Measurements from ENCODE around the gene ATG7. TPM values are rescaled to one million over a fixed set of nuclear protein-coding genes. Genes with fewer than 3 reads are reported as not detected.

Gene ATG7
- total RNA-seq, 2 experiments from 2014 or later, result 26.4 to 28.6 TPM

DNA sequence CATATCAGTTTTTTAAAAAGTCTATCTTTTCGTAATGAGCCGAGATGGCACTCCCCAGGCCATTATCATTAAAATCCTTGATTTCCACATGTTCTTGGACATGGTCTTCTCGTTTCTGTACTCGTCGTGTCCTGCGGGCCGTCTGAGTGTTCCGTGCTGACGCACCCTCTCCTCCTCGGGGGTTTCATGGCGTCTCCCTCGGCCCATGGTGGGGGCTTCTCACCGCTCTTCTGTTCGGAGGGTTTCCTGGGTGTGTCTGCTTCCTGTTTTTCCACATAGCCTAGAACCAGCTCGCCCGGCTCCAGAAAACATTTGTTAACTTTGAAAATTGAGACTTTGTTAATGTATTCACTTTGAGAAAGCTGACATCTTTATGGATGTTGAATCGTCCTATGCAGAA, 278.8 kb downstream of the ATG7 start:
- Mint-ChIP-seq H3K36me3 (peaks cover 28% of the 10 kb centered on the region), H3K4me1 (no peaks in the 10 kb centered on the region), H3K27me3 (no peaks in the 10 kb centered on the region), H3K27ac (no peak overlapping the region), H3K9me3 (no peaks in the 10 kb centered on the region), H3K4me3 (no peak overlapping the region)
- no peak for DNase-seq
- POLR2A ChIA-PET, result no interaction called here
- no peak for ATAC-seq (ENCODE audit: low read depth)

DNA sequence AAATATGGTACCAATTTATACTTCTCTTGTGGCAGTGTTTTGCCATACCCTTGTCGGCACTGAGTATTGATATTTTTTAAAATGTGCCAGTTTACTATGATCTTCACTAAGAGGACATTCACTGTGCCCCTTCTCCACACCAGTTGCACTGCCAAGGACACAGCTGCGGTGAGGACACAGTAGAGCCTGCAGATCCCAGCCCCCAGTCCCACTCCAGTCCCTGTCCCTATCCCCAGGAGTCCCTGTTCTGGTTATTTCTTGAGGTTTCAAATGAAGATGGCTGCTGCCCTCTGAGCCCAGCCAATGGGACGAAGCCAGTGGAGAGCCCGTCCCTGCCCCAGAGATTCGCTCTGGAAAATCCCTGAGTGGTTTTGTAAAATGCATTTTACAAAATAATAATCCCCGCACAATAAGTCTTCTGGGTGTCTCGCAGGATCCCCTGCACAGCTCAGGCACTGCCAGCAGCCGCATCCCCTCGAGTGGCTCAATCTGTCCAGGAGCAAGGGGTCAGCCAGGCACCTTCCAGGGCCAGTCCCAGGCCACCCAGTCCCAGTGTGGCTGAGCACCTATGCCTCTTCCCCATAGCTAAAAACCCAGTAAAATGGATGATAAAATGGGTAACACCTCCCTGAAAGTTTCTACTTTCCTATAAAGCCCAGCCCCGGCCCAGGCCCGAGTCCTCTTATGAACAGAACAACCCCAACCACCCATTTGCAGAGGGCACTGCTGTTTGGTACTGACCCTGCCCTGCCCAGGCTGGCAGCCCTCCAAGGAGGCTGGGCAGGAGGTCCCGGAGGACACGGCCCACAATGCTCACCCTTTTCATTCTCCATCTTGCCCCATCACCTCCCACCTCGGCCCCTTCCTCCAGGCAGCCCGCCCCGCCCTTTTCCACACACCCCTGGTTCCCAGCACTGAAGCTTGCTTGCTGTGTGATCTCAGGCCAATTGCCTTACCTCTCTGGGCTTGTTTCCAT, 280.4 kb downstream of the ATG7 start:
- Mint-ChIP-seq H3K9me3 (no peaks in the 10 kb centered on the region), H3K4me1 (peaks cover under 1% of the 10 kb centered on the region), H3K27ac (no peak overlapping the region), H3K4me3 (no peak overlapping the region), H3K27me3 (no peaks in the 10 kb centered on the region), H3K36me3 (peaks cover 29% of the 10 kb centered on the region)
- no peak for ATAC-seq (ENCODE audit: low read depth)
- DNase-seq, result no peak
- POLR2A ChIA-PET, result no interaction called here

GRCh38 chr3:11553436-11554235, 281.4 kb downstream of the ATG7 start:
- Mint-ChIP-seq H3K4me1 (peaks cover 3% of the 10 kb centered on the region), H3K36me3 (peaks cover 29% of the 10 kb centered on the region), H3K27ac (no peak overlapping the region), H3K27me3 (no peaks in the 10 kb centered on the region), H3K9me3 (no peaks in the 10 kb centered on the region), H3K4me3 (no peak overlapping the region)
- ATAC-seq (ENCODE audit: low read depth) (no peak), DNase-seq (no peak)
- POLR2A ChIA-PET, result no interaction called here

GRCh38 chr3:11554236-11554610, 282.0 kb downstream of the ATG7 start:
- no peak for ATAC-seq (ENCODE audit: low read depth)

DNA sequence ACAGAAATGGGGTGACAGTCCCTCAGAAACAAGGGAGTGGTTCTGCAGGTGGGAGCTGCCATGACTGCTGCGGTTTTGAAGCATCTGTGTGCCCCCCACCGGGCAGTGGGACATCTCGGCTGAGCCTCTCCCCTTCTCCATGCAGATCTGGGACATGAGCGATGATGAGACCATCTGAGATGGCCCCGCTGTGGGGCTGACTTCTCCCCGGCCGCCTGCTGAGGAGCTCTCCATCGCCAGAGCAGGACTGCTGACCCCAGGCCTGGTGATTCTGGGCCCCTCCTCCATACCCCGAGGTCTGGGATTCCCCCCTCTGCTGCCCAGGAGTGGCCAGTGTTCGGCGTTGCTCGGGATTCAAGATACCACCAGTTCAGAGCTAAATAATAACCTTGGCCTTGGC, 282.5 kb downstream of the ATG7 start:
- DNase-seq (no peak), ATAC-seq (ENCODE audit: low read depth) (no peak)
- H3K27me3 Mint-ChIP-seq, result no peaks in the 10 kb centered on the region
- peaks cover 3% of the 10 kb centered on the region for H3K4me1 Mint-ChIP-seq
- peaks cover 29% of the 10 kb centered on the region for H3K36me3 Mint-ChIP-seq
- no peak overlapping the region for H3K4me3 Mint-ChIP-seq
- H3K9me3 Mint-ChIP-seq, result no peaks in the 10 kb centered on the region
- POLR2A ChIA-PET, result no interaction called here
- no peak overlapping the region for H3K27ac Mint-ChIP-seq

More at GRCh38 chr3:11554236-11554610, 282.0 kb downstream of the ATG7 start:
- H3K4me3 Mint-ChIP-seq, result no peak overlapping the region
- no peak overlapping the region for H3K27ac Mint-ChIP-seq
- H3K27me3 Mint-ChIP-seq, result no peaks in the 10 kb centered on the region
- H3K36me3 Mint-ChIP-seq, result peaks cover 29% of the 10 kb centered on the region
- peaks cover 3% of the 10 kb centered on the region for H3K4me1 Mint-ChIP-seq
- no peak for DNase-seq
- H3K9me3 Mint-ChIP-seq, result no peaks in the 10 kb centered on the region
- POLR2A ChIA-PET, result no interaction called here

- POLR2A ChIA-PET, result no interaction called here
- Mint-ChIP-seq H3K9me3 (no peaks in the 10 kb centered on the region), H3K4me1 (peaks cover 3% of the 10 kb centered on the region), H3K27ac (no peak overlapping the region), H3K4me3 (no peak overlapping the region), H3K36me3 (peaks cover 29% of the 10 kb centered on the region), H3K27me3 (no peaks in the 10 kb centered on the region)
- DNase-seq (no peak), ATAC-seq (ENCODE audit: low read depth) (no peak)
Measured at GRCh38 chr3:11555211-11555782, 283.1 kb downstream of the ATG7 start.

GRCh38 chr3:11555881-11556633, 283.9 kb downstream of the ATG7 start:
- Mint-ChIP-seq H3K4me1 (peaks cover 3% of the 10 kb centered on the region), H3K4me3 (no peak overlapping the region), H3K27ac (peak overlapping the region; percentile 34), H3K9me3 (no peaks in the 10 kb centered on the region), H3K27me3 (no peaks in the 10 kb centered on the region), H3K36me3 (peaks cover 29% of the 10 kb centered on the region)
- POLR2A ChIA-PET, result no interaction called here
- ATAC-seq (ENCODE audit: low read depth) (no peak), DNase-seq (no peak)

DNA sequence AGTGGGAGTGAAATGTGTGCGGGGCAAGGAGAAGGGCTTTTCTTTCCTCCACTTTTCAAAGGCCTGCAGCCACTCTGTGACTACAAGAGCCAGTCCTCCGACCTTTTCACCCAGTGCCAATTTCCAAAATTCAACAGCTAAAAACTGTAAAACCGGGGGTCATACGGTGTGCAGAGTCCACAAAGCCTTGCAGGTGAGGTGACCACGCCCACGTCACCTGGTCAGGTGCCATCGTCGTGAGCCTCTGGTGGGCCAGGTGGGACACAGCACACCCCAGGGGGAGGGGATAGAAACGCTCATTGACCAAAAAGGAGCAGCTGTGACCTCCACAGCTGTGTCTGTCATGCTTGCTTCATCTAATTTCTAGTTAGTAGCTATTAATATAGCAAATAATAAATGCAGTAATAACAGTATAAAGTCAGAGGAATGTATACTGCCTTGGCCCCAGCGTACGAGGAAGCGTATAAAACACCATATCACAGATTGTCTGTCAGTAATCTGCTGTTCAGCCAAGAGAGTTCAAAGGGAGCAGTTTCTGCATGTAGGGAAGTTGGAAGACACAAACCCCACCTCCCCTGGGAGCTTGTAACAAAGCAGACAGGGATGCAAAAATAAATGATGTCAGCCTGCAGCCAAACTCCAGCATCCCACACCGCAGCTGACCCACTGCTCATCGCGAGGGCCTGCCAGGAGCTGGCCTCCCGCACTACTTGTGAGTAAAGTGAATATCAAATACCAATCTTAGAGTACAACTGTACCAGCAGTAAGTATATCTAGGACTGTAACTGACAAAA, 284.9 kb downstream of the ATG7 start:
- Mint-ChIP-seq H3K27ac (no peak overlapping the region), H3K9me3 (no peaks in the 10 kb centered on the region), H3K4me3 (no peak overlapping the region), H3K36me3 (peaks cover 27% of the 10 kb centered on the region), H3K27me3 (no peaks in the 10 kb centered on the region), H3K4me1 (peaks cover 3% of the 10 kb centered on the region)
- no peak for DNase-seq
- ATAC-seq (ENCODE audit: low read depth), result no peak
- POLR2A ChIA-PET, result no interaction called here

DNA sequence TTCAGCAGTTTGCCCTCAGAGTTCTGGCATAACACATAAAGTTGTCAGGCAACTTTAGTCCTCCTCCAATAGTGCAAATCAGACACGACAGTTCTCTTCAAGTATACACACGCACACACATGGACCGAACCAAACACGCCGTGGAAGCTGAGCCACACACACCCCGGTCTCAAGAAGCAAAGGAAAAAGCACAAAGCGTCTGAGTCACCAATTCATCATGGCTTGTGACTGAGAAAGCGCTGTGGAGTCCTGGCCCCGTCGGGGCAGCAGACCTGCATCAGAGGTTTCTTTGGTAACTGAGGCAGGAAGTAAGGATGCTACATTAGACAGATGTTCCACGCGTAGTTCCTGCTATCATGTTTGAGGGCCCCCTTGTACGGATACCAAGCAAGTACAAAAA, 285.8 kb downstream of the ATG7 start:
- ATAC-seq (ENCODE audit: low read depth), result no peak
- no peak for DNase-seq
- POLR2A ChIA-PET, result no interaction called here
- peaks cover 17% of the 10 kb centered on the region for H3K36me3 Mint-ChIP-seq
- H3K9me3 Mint-ChIP-seq, result no peaks in the 10 kb centered on the region
- no peak overlapping the region for H3K4me3 Mint-ChIP-seq
- H3K27ac Mint-ChIP-seq, result no peak overlapping the region
- no peaks in the 10 kb centered on the region for H3K27me3 Mint-ChIP-seq
- peaks cover 3% of the 10 kb centered on the region for H3K4me1 Mint-ChIP-seq

DNA sequence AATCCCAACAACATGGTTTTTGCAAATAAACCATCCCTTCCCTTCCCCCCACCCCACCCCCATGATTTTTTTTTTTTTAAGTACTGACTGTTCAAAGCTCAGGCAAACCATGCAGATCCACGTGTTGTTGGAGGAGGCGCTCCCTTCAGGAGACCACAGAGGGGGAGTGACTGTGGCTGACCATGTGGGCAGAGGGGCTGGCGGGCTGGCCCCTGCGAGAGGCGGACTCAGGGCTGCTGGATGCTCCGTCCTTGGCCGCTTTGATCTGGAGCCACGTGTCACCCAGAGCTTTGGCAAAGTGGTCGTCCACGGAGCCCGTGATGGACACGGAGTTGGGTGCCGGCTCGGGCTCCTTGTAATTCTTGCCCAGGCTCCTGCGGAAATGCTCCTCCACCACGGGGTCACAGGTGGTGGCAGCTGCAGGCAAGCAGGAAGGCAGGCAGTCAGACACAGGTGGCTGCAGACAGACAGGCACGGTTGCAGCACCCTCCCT, 286.3 kb downstream of the ATG7 start:
- ATAC-seq (ENCODE audit: low read depth), result no peak
- no peak for DNase-seq
- Mint-ChIP-seq H3K27me3 (no peaks in the 10 kb centered on the region), H3K4me3 (no peak overlapping the region), H3K36me3 (peaks cover 13% of the 10 kb centered on the region), H3K4me1 (peaks cover 3% of the 10 kb centered on the region), H3K27ac (no peak overlapping the region), H3K9me3 (no peaks in the 10 kb centered on the region)
- POLR2A ChIA-PET, result no interaction called here

DNA sequence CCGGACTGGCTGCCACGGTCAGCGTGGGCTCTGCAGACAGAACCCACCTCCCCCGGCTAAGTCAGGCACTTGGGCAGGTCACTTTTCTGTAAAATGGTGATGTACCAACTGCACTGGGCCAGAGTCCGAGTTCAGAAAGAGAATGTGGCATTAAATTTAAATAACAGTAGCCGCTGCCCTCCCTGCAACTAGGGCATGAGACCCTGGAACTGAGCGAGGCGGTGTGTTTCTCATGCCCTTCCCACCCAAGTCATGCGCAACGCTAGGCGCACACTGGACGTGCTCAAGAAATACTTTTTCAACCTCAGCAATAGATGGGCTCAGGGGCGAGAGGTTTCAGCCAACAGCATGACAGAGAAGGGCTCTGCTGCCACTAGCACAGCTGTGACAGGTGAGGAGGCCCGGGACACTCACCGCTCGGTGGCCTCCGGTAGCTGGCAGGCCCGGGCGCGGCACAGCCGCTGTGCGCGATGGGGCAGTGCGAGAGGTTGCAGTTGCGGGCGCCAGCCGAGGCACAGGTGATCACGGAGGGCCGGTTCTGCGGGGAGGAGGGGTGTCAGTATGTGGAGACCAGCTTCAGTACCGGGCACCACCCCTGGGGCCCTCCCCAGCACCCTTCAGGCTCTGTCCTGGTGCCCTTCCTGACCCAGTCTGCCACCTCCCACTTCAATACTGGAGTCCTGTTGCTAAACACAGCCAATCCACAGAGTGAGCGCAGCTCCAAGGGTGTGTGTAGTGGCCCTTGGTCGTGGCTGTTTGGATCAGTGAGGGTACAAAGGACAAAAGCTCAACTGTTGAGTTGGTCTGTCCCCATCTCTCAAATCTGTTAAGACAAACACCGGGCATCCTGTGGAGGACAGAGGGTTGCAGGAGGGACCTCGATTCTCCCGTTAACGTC, 287.0 kb downstream of the ATG7 start:
- no peak overlapping the region for H3K4me3 Mint-ChIP-seq
- peaks cover 3% of the 10 kb centered on the region for H3K4me1 Mint-ChIP-seq
- H3K9me3 Mint-ChIP-seq, result no peaks in the 10 kb centered on the region
- no peaks in the 10 kb centered on the region for H3K27me3 Mint-ChIP-seq
- H3K36me3 Mint-ChIP-seq, result peaks cover 9% of the 10 kb centered on the region
- POLR2A ChIA-PET, result no interaction called here
- DNase-seq, result no peak
- no peak for ATAC-seq (ENCODE audit: low read depth)
- no peak overlapping the region for H3K27ac Mint-ChIP-seq
